Pancreas (tissue), 10 donors: ENCODE data around the gene HTD2. TPM values are rescaled to one million over a fixed set of nuclear protein-coding genes. Genes with fewer than 3 reads are reported as not detected.
A peak's percentile ranks its signal among the peaks of the same experiment; 100 is the strongest.

Experiments used
- ATAC-seq, 4 donors: fragments of 200-7000 bp; cut with Tn5 transposase; one replicate each; pipeline versions ENCODE4 v1.8.0 to v1.9.1; 2020; ENCODE audit warnings: mild to moderate bottlenecking in 4 of 4, moderate library complexity in 4 of 4
- DNase-seq, 6 donors: peaks; one replicate each; pipeline ENCODE4 v3.0.0-alpha.2; 2020
- FAIRE-seq: peaks from 2 replicates; lab custom pipeline; 2012; peaks lifted over from hg19 to GRCh38; lab: Jason Lieb, UNC
- H3K27ac ChIP-seq, 4 donors: fragments of 200-600 bp; sonication (generic); 1 replicate in 3 of 4; 2 replicates in 1 of 4; pipeline versions ENCODE4 v1.5.0 to v1.8.0; 2020
- H3K27me3 ChIP-seq, 4 donors: fragments of 200-600 bp; one replicate each; pipeline ENCODE4 v1.8.0; 2021
- H3K36me3 ChIP-seq, 3 donors: fragments of 200-600 bp; sonication (generic) in 1 of 3; one replicate each; pipeline versions ENCODE4 v1.5.0 to v1.8.0; 2020 to 2021
- H3K4me1 ChIP-seq, 3 donors: fragments of 200-600 bp; one replicate each; pipeline ENCODE4 v1.8.0; 2021
- H3K4me3 ChIP-seq, 4 donors: fragments of 200-600 bp; sonication (generic) in 2 of 4; one replicate each; pipeline versions ENCODE4 v1.5.0 to v1.8.0; 2020 to 2021
- H3K9me3 ChIP-seq, 4 donors: fragments of 200-600 bp; one replicate each; pipeline ENCODE4 v1.8.0; 2021
- CTCF ChIP-seq, 4 donors: fragments of 200-600 bp; sonication (generic) in 3 of 4; IDR thresholded peaks; one replicate each; pipeline versions ENCODE4 v1.5.0 to v1.8.0; 2021; ENCODE audit warnings: antibody characterized with exemption in 4 of 4
- whole genome bisulfite sequencing, 2 donors: extraction: QIAGEN DNeasy Blood & Tissue Kit; methylation state at CpG; one replicate each; pipeline ENCODE4 v1.1.7; 2013; 5-methylcytosine and 5-hydroxymethylcytosine counted together
- intact Hi-C, 3 donors: fragments of 100-400 bp; cut with DNase I; formaldehyde crosslinking; loops; one replicate each; pipeline versions ENCODE4 v1.11.1 to v1.14.2; 2022
- polyA plus RNA-seq, 2 donors: library from polyadenylated mRNA; stranded (reverse); fragments of 200-250 nt; gene quantifications; one replicate each; pipeline ENCODE4 v1.2.3, GENCODE V29; 2013
- total RNA-seq, 6 donors: library from RNA; stranded (reverse); fragmentation: NEBNext Ultra II Directional in 4 of 6; extraction: Animal tissue kit (Norgen Biotek cat#: 25700) in 4 of 6; gene quantifications; one replicate each; pipeline versions ENCODE4 v1.2.1 to v1.2.4, GENCODE V29; 2021 to 2023
- donor health status: healthy with polysubstance abuse.
- donor health status: DM: no; HTN: no; CAD: no; lungs with moderate emphysema.
- donor health status: DM: no; HTN: no; CAD: no.
- donor health status: control.
- donor health status: control.
- donor health status: Bipolar disorder and iron deficiency.
- donor health status: DM: yes; HTN: yes; CAD: no.
- donor health status: DM: no; HTN: no; CAD: no.
- donor health status: DM: no; HTN: no; CAD: no.
- donor health status: DM: yes; HTN: yes; CAD: no.

The HTD2 gene
- total and polyA plus RNA-seq, 8 donors: 0.68 to 5.5 (median 3.5) TPM

- H3K27me3 ChIP-seq: no peaks in the 10 kb centered on the region
- no peaks in the 10 kb centered on the region for H3K9me3 ChIP-seq
- peaks cover 0 to 10% (median 8%) of the 10 kb centered on the region in 3 donors for H3K4me1 ChIP-seq
- TF ChIP-seq CTCF (IDR thresholded peaks at IDR 0.05): no peak
- DNase-seq: no peak
- intact Hi-C loops: no loop called here
- no peaks in the 10 kb centered on the region for H3K36me3 ChIP-seq
- H3K4me3 ChIP-seq: no peak overlapping the region
- ATAC-seq: peak in 3 of 4 donors; percentile 17 to 40 (median 39)
- H3K27ac ChIP-seq: no peak overlapping the region
- FAIRE-seq: no peak
- WGBS, 2 donors: 93 to 94% methylated on average over 2 of the region's 2 CpGs
These were observed 44.3 kb downstream of the HTD2 start for GRCh38 chr3:58350627-58351013.

GRCh38 chr3:58351920-58352319 is 45.6 kb downstream of the HTD2 start:
- H3K4me1 ChIP-seq: peaks cover 0 to 10% (median 8%) of the 10 kb centered on the region in 3 donors
- FAIRE-seq (no peak), DNase-seq (no peak), ATAC-seq (no peak)
- H3K27me3 ChIP-seq: no peaks in the 10 kb centered on the region
- H3K27ac ChIP-seq: no peak overlapping the region
- H3K4me3 ChIP-seq: no peak overlapping the region
- intact Hi-C loops: no loop called here
- no peak for TF ChIP-seq CTCF (IDR thresholded peaks at IDR 0.05)
- H3K36me3 ChIP-seq: no peaks in the 10 kb centered on the region
- WGBS, 2 donors: 79 to 87% methylated on average over 3 of the region's 3 CpGs
- H3K9me3 ChIP-seq: no peaks in the 10 kb centered on the region

- H3K36me3 ChIP-seq: no peaks in the 10 kb centered on the region
- no peak for DNase-seq
- intact Hi-C loops: no loop called here
- H3K4me1 ChIP-seq: peaks cover 0 to 10% (median 8%) of the 10 kb centered on the region in 3 donors
- ATAC-seq: no peak
- H3K4me3 ChIP-seq: no peak overlapping the region
- TF ChIP-seq CTCF (IDR thresholded peaks at IDR 0.05): no peak
- FAIRE-seq: no peak
- no peaks in the 10 kb centered on the region for H3K9me3 ChIP-seq
- H3K27me3 ChIP-seq: no peaks in the 10 kb centered on the region
- WGBS, 2 donors: 89 to 92% methylated on average over 6 of the region's 6 CpGs
- no peak overlapping the region for H3K27ac ChIP-seq
These were observed 46.3 kb downstream of the HTD2 start for GRCh38 chr3:58352626-58353025.

GRCh38 chr3:58353722-58354553 is 47.6 kb downstream of the HTD2 start:
- WGBS, 2 donors: 91 to 93% methylated on average over 8 of the region's 8 CpGs
- FAIRE-seq (no peak), ATAC-seq (peak in 2 of 4 donors; percentile 30 to 47), DNase-seq (no peak)
- Histone ChIP-seq H3K4me3 (no peak overlapping the region), H3K36me3 (no peaks in the 10 kb centered on the region), H3K27me3 (no peaks in the 10 kb centered on the region), H3K9me3 (no peaks in the 10 kb centered on the region), H3K4me1 (peaks cover 0 to 10% (median 8%) of the 10 kb centered on the region in 3 donors), H3K27ac (no peak overlapping the region)
- no peak for TF ChIP-seq CTCF (IDR thresholded peaks at IDR 0.05)
- intact Hi-C loops: no loop called here

GRCh38 chr3:58355179-58355578 is 48.9 kb downstream of the HTD2 start:
- Histone ChIP-seq H3K36me3 (no peaks in the 10 kb centered on the region), H3K27ac (no peak overlapping the region), H3K4me1 (peaks cover 0 to 4% (median 4%) of the 10 kb centered on the region in 3 donors), H3K9me3 (no peaks in the 10 kb centered on the region), H3K27me3 (no peaks in the 10 kb centered on the region), H3K4me3 (no peak overlapping the region)
- WGBS, 2 donors: 89 to 90% methylated on average over 8 of the region's 8 CpGs
- peak in 1 of 4 donors; percentile 11 for ATAC-seq
- no peak for DNase-seq
- FAIRE-seq: no peak
- TF ChIP-seq CTCF (IDR thresholded peaks at IDR 0.05): no peak
- intact Hi-C loops: no loop called here
